Karpas-422 (cell line): ENCODE data around the gene DMAC2L. TPM values are rescaled to one million over a fixed set of nuclear protein-coding genes. Genes with fewer than 3 reads are reported as not detected.
A peak's percentile ranks its signal among the peaks of the same experiment; 100 is the strongest.

ENCODE experiments used
- DNase-seq: peaks from one replicate; pipeline ENCODE4 v3.0.0-alpha.2; 2015
- H2AFZ ChIP-seq: fragments of 200-600 bp; sonication (generic); 2 replicates; pipeline ENCODE4 v1.6.1; 2014; ENCODE audit warnings: antibody characterized with exemption, low read length, mixed read lengths
- H3K27ac ChIP-seq: fragments of 200-600 bp; sonication (generic); 2 replicates; pipeline ENCODE4 v1.5.1; 2014; ENCODE audit warnings: mild to moderate bottlenecking, low read length, moderate library complexity
- H3K27me3 ChIP-seq: fragments of 200-600 bp; sonication (generic); 2 replicates; pipeline ENCODE4 v1.6.1; 2014; ENCODE audit warnings: low read length, mixed read lengths
- H3K36me3 ChIP-seq: fragments of 200-600 bp; sonication (generic); 2 replicates; pipeline ENCODE4 v1.6.1; 2014; ENCODE audit warnings: low read length, mixed read lengths; ENCODE audit not compliant: insufficient read depth
- H3K4me1 ChIP-seq: fragments of 200-600 bp; sonication (generic); 2 replicates; pipeline ENCODE4 v1.6.1; 2014; ENCODE audit warnings: mild to moderate bottlenecking, low read length, mixed read lengths
- H3K4me2 ChIP-seq: fragments of 200-600 bp; sonication (generic); 2 replicates; pipeline ENCODE4 v1.6.1; 2014; ENCODE audit warnings: low read length, low read depth, mild to moderate bottlenecking; ENCODE audit not compliant: poor library complexity, severe bottlenecking
- H3K4me3 ChIP-seq: fragments of 200-600 bp; sonication (generic); 2 replicates; pipeline ENCODE4 v1.5.1; 2014; ENCODE audit warnings: mild to moderate bottlenecking, antibody characterized with exemption, low read length, mixed read lengths
- H3K79me2 ChIP-seq: fragments of 200-600 bp; sonication (generic); 2 replicates; pipeline ENCODE4 v1.6.1; 2014; ENCODE audit warnings: mild to moderate bottlenecking, low read length, mixed read lengths
- H3K9ac ChIP-seq: fragments of 200-600 bp; sonication (generic); 2 replicates; pipeline ENCODE4 v1.6.0; 2014; ENCODE audit warnings: low read length
- H3K9me2 ChIP-seq: fragments of 200-600 bp; sonication (generic), shearing (Covaris generic); replicated peaks from 2 replicates; pipeline ENCODE4 v1.6.0; 2014; ENCODE audit warnings: mild to moderate bottlenecking, low read length, moderate library complexity; ENCODE audit not compliant: insufficient read depth
- H3K9me3 ChIP-seq: fragments of 300-700, 200-600 bp; sonication (generic); 2 replicates; pipeline ENCODE4 v1.6.1; 2014; ENCODE audit warnings: low read length, mixed read lengths
- H4K20me1 ChIP-seq: fragments of 200-600 bp; sonication (generic); 2 replicates; pipeline ENCODE4 v1.6.1; 2014; ENCODE audit warnings: mild to moderate bottlenecking, antibody characterized with exemption, low read length, low read depth; ENCODE audit not compliant: insufficient read depth
- total RNA-seq: library from RNA; depleted of rRNA; stranded (reverse); fragments of >200 nt; shearing (Covaris generic); gene quantifications from 2 replicates; pipeline ENCODE4 v1.2.3, GENCODE V29; 2014; ENCODE audit warnings: low replicate concordance; rRNA removed

DMAC2L gene, protein sequence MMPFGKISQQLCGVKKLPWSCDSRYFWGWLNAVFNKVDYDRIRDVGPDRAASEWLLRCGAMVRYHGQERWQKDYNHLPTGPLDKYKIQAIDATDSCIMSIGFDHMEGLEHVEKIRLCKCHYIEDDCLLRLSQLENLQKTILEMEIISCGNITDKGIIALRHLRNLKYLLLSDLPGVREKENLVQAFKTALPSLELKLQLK
- total RNA-seq, result 31.9 and 38.6 TPM in 2 replicates

GRCh38 chr14:50311972-50312733 is at the start of gene DMAC2L, which contains the start of gene L2HGDH:
TSS of gene DMAC2L (plus strand) at chr14:50312324. CDS start at chr14:50321488, 9,164 bp downstream.
TSS of gene L2HGDH (minus strand) at chr14:50312229. CDS start at chr14:50312150, 79 bp downstream.
- Histone ChIP-seq H3K9ac (peak within 1 kb of the TSS; percentile 76), H3K9me3 (0 out of 2 replicates have a peak, but pooled peaks cover 2% of the 10 kb centered on the region), H3K4me1 (peaks cover 27% of the 10 kb centered on the region), H2AFZ (peak within 1 kb of the TSS; percentile 61), H3K27ac (peak within 1 kb of the TSS; percentile 67), H3K4me2 (peak within 1 kb of the TSS; percentile 80), H3K4me3 (peak within 1 kb of the TSS; percentile 77), H3K9me2 (no peaks in the 10 kb centered on the region), H3K79me2 (peaks cover 86% of the 10 kb centered on the region), H3K27me3 (no peaks in the 10 kb centered on the region), H4K20me1 (no peaks in the 10 kb centered on the region), H3K36me3 (peaks cover 24% of the 10 kb centered on the region)
- DNase-seq, result peak; percentile 100

- Histone ChIP-seq H3K4me1 (no peaks in the 10 kb centered on the region), H3K9me2 (no peaks in the 10 kb centered on the region), H3K27ac (no peak overlapping the region), H2AFZ (no peak overlapping the region), H3K9ac (no peak overlapping the region), H3K27me3 (no peaks in the 10 kb centered on the region), H3K4me2 (no peak overlapping the region), H3K9me3 (no peaks in the 10 kb centered on the region), H4K20me1 (no peaks in the 10 kb centered on the region), H3K36me3 (peaks cover 21% of the 10 kb centered on the region), H3K79me2 (peaks cover 7% of the 10 kb centered on the region; the same call in 1 of the 2 replicates), H3K4me3 (no peak overlapping the region)
- DNase-seq, result no peak
These were observed 49.3 kb upstream of the DMAC2L start for GRCh38 chr14:50262865-50263264.

DNA sequence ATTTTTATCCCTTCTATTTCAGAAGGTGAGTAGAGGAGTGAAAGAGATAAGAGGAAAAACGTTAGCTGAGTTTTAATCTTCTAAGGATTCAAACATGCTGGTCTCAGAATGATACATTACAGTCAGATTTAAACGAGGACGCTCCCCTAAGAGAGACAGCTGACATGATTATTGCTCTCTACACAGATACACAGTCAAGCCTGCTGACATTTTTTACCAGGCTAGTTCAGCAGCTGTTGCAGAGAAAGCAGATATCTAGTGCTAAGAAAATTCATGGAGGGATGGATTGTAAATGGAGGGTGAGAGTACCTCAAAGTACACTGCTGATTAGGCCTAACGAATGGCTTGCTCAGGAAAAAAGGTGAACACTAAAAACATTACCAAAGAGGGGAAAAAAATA is 48.8 kb upstream of the DMAC2L start:
- Histone ChIP-seq H3K36me3 (peaks cover 22% of the 10 kb centered on the region), H3K9ac (no peak overlapping the region), H3K9me2 (no peaks in the 10 kb centered on the region), H3K79me2 (peaks cover 7% of the 10 kb centered on the region; the same call in 1 of the 2 replicates), H3K27ac (no peak overlapping the region), H3K4me2 (no peak overlapping the region), H3K4me3 (no peak overlapping the region), H3K9me3 (no peaks in the 10 kb centered on the region), H3K4me1 (no peaks in the 10 kb centered on the region), H2AFZ (no peak overlapping the region), H3K27me3 (no peaks in the 10 kb centered on the region), H4K20me1 (no peaks in the 10 kb centered on the region)
- DNase-seq, result no peak

DNA sequence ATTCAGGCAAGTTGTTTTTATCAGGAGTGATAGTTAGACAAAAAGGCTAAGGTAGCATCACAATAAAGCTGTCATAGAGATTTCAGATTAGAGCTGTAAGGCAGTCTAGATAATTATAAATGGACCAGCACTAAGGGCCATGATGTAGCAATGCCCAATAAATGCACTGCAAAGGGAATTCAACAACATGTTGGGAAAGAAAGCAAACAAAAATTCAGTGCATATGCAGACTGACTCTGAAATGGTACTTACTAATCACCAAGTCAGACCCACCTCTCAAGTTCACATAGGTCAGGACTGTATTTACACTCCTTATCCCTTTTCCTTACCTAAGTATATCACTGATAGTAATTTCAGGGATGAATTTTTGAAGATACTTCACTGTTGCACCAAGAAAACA is 47.1 kb upstream of the DMAC2L start:
- H3K9me2 ChIP-seq, result no peaks in the 10 kb centered on the region
- H3K27ac ChIP-seq, result no peak overlapping the region
- no peaks in the 10 kb centered on the region for H3K4me1 ChIP-seq
- no peaks in the 10 kb centered on the region for H3K9me3 ChIP-seq
- H2AFZ ChIP-seq, result no peak overlapping the region
- H3K27me3 ChIP-seq, result no peaks in the 10 kb centered on the region
- H4K20me1 ChIP-seq, result no peaks in the 10 kb centered on the region
- H3K4me2 ChIP-seq, result no peak overlapping the region
- H3K9ac ChIP-seq, result no peak overlapping the region
- peaks cover 29% of the 10 kb centered on the region for H3K36me3 ChIP-seq
- no peak for DNase-seq
- H3K79me2 ChIP-seq, result peaks cover 4% of the 10 kb centered on the region; the same call in 1 of the 2 replicates
- no peak overlapping the region for H3K4me3 ChIP-seq

- H2AFZ ChIP-seq, result no peak overlapping the region
- H3K9ac ChIP-seq, result no peak overlapping the region
- H3K36me3 ChIP-seq, result peaks cover 25% of the 10 kb centered on the region
- H4K20me1 ChIP-seq, result no peaks in the 10 kb centered on the region
- no peak overlapping the region for H3K4me2 ChIP-seq
- no peak overlapping the region for H3K4me3 ChIP-seq
- H3K9me3 ChIP-seq, result no peaks in the 10 kb centered on the region
- no peaks in the 10 kb centered on the region for H3K4me1 ChIP-seq
- no peaks in the 10 kb centered on the region for H3K27me3 ChIP-seq
- H3K79me2 ChIP-seq, result 0 out of 2 replicates have a peak, but pooled peaks cover 4% of the 10 kb centered on the region
- DNase-seq, result no peak
- H3K9me2 ChIP-seq, result no peaks in the 10 kb centered on the region
- H3K27ac ChIP-seq, result no peak overlapping the region
These were observed 41.2 kb upstream of the DMAC2L start for GRCh38 chr14:50270932-50271331.

GRCh38 chr14:50272498-50272897 is 39.6 kb upstream of the DMAC2L start:
- DNase-seq, result no peak
- Histone ChIP-seq H3K79me2 (0 out of 2 replicates have a peak, but pooled peaks cover 4% of the 10 kb centered on the region), H3K36me3 (peaks cover 28% of the 10 kb centered on the region), H3K4me3 (no peak overlapping the region), H3K27me3 (no peaks in the 10 kb centered on the region), H3K9ac (no peak overlapping the region), H2AFZ (no peak overlapping the region), H3K27ac (no peak overlapping the region), H3K4me2 (no peak overlapping the region), H4K20me1 (no peaks in the 10 kb centered on the region), H3K9me3 (no peaks in the 10 kb centered on the region), H3K9me2 (no peaks in the 10 kb centered on the region), H3K4me1 (no peaks in the 10 kb centered on the region)

GRCh38 chr14:50285861-50286260 is 26.3 kb upstream of the DMAC2L start:
- Histone ChIP-seq H3K9ac (no peak overlapping the region), H3K27me3 (no peaks in the 10 kb centered on the region), H3K9me2 (no peaks in the 10 kb centered on the region), H2AFZ (no peak overlapping the region), H3K79me2 (peaks cover 15% of the 10 kb centered on the region; the same call in 1 of the 2 replicates), H3K4me3 (no peak overlapping the region), H3K27ac (no peak overlapping the region), H3K4me1 (no peaks in the 10 kb centered on the region), H3K9me3 (no peaks in the 10 kb centered on the region), H4K20me1 (no peaks in the 10 kb centered on the region), H3K36me3 (peaks cover 33% of the 10 kb centered on the region; the same call in 1 of the 2 replicates), H3K4me2 (no peak overlapping the region)
- no peak for DNase-seq

DNA sequence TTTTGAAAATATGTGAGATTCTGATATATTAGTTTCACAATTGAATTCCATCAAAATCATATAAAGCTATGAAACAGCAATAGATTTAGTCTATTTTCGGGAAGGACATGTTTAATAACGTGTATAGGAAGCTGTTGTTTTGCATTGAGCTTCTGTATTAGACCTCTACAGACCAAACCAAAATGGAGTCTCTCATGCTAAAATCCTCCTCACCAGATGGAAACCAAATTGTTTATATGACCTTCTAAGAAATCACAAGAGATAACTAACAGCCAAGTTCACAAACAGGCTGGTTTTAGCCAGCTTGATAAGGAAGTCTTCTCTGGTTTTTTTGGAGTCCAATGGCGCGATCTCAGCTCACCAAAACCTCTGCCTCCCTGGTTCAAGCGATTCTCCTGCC is 24.0 kb upstream of the DMAC2L start:
- Histone ChIP-seq H3K27me3 (no peaks in the 10 kb centered on the region), H3K9me3 (no peaks in the 10 kb centered on the region), H3K79me2 (peaks cover 22% of the 10 kb centered on the region)

More for the DNA sequence above, 24.0 kb upstream of the DMAC2L start:
- Histone ChIP-seq H3K9me2 (no peaks in the 10 kb centered on the region), H3K4me2 (no peak overlapping the region), H3K4me3 (no peak overlapping the region), H3K27ac (no peak overlapping the region), H4K20me1 (no peaks in the 10 kb centered on the region), H3K9ac (no peak overlapping the region), H3K36me3 (peaks cover 40% of the 10 kb centered on the region), H2AFZ (no peak overlapping the region), H3K4me1 (no peaks in the 10 kb centered on the region)
- no peak for DNase-seq
